T-helper 2 cell (primary cell): ENCODE results near the gene KRTAP5-11.
A peak's percentile ranks its signal among the peaks of the same experiment; 100 is the strongest.
"Not testable (repeated sequence)": the region's sequence is repeated elsewhere in the genome, so short reads cannot be mapped to it uniquely, and the experiment has no call there.

Experiments
- DNase-seq, 5 experiments: peaks; one replicate each; pipeline versions ENCODE4 v3.0.0 to v3.0.0-alpha.2; 2012 to 2022

The KRTAP5-11 gene

GRCh38 chr11:71580057-71581003 is 2.3 kb downstream of the KRTAP5-11 start:
- no peak for DNase-seq

- DNase-seq, result not testable (repeated sequence)
These were observed 3.2 kb downstream of the KRTAP5-11 start for GRCh38 chr11:71579513-71579912.

GRCh38 chr11:71577469-71578004 is 5.1 kb downstream of the KRTAP5-11 start:
- no peak for DNase-seq

- not testable (repeated sequence) for DNase-seq
These were observed 5.8 kb downstream of the KRTAP5-11 start for GRCh38 chr11:71576688-71577465.

- DNase-seq, result no peak
These were observed 6.8 kb downstream of the KRTAP5-11 start for GRCh38 chr11:71575723-71576424.

GRCh38 chr11:71574418-71574817 is 8.3 kb downstream of the KRTAP5-11 start:
- DNase-seq, result no peak

GRCh38 chr11:71572811-71573210 is 9.9 kb downstream of the KRTAP5-11 start:
- no peak for DNase-seq

GRCh38 chr11:71571101-71571850 is 11.4 kb downstream of the KRTAP5-11 start:
- not testable (repeated sequence) for DNase-seq

- DNase-seq, result no peak
These were observed 13.8 kb downstream of the KRTAP5-11 start for GRCh38 chr11:71568704-71569349.

GRCh38 chr11:71567633-71568032 is 15.0 kb downstream of the KRTAP5-11 start:
- DNase-seq, result not testable (repeated sequence)

- not testable (repeated sequence) for DNase-seq
These were observed 15.8 kb downstream of the KRTAP5-11 start for GRCh38 chr11:71566626-71567599.

- no peak for DNase-seq
These were observed 16.5 kb downstream of the KRTAP5-11 start for GRCh38 chr11:71566081-71566620.

- DNase-seq, result no peak
These were observed 17.4 kb downstream of the KRTAP5-11 start, which contains the start of gene KRTAP5-10 for GRCh38 chr11:71565263-71565662. Gene KRTAP5-10 (plus strand): TSS chr11:71565563. CDS start chr11:71565588, 25 bp downstream.

GRCh38 chr11:71564430-71564829 is 18.2 kb downstream of the KRTAP5-11 start:
- no peak for DNase-seq

- DNase-seq, result peak in 1 of 5 experiments; percentile 24
These were observed 19.3 kb downstream of the KRTAP5-11 start for GRCh38 chr11:71563406-71563805.

GRCh38 chr11:71562120-71562519 is 20.6 kb downstream of the KRTAP5-11 start:
- DNase-seq, result no peak

GRCh38 chr11:71558996-71559395 is 23.7 kb downstream of the KRTAP5-11 start:
- no peak for DNase-seq

GRCh38 chr11:71557257-71557656 is 25.4 kb downstream of the KRTAP5-11 start:
- no peak for DNase-seq

- no peak for DNase-seq
These were observed 26.7 kb downstream of the KRTAP5-11 start for GRCh38 chr11:71556018-71556417.

- DNase-seq, result no peak
These were observed 27.2 kb downstream of the KRTAP5-11 start for GRCh38 chr11:71555508-71555907.
